Pancreas (tissue), 10 donors: Measurements from ENCODE around the gene SERPING1. TPM values are rescaled to one million over a fixed set of nuclear protein-coding genes. Genes with fewer than 3 reads are reported as not detected.

ENCODE experiments used
- ATAC-seq, 4 donors: fragments of 200-7000 bp; cut with Tn5 transposase; one replicate each; pipeline versions ENCODE4 v1.8.0 to v1.9.1; 2020; ENCODE audit warnings: mild to moderate bottlenecking in 4 of 4, moderate library complexity in 4 of 4
- DNase-seq, 6 donors: peaks; one replicate each; pipeline ENCODE4 v3.0.0-alpha.2; 2020
- FAIRE-seq: peaks from 2 replicates; lab custom pipeline; 2012; peaks lifted over from hg19 to GRCh38; lab: Jason Lieb, UNC
- H3K27ac ChIP-seq, 4 donors: fragments of 200-600 bp; sonication (generic); 1 replicate in 3 of 4; 2 replicates in 1 of 4; pipeline versions ENCODE4 v1.5.0 to v1.8.0; 2020
- H3K27me3 ChIP-seq, 4 donors: fragments of 200-600 bp; one replicate each; pipeline ENCODE4 v1.8.0; 2021
- H3K36me3 ChIP-seq, 3 donors: fragments of 200-600 bp; sonication (generic) in 1 of 3; one replicate each; pipeline versions ENCODE4 v1.5.0 to v1.8.0; 2020 to 2021
- H3K4me1 ChIP-seq, 3 donors: fragments of 200-600 bp; one replicate each; pipeline ENCODE4 v1.8.0; 2021
- H3K4me3 ChIP-seq, 4 donors: fragments of 200-600 bp; sonication (generic) in 2 of 4; one replicate each; pipeline versions ENCODE4 v1.5.0 to v1.8.0; 2020 to 2021
- H3K9me3 ChIP-seq, 4 donors: fragments of 200-600 bp; one replicate each; pipeline ENCODE4 v1.8.0; 2021
- WGBS, 2 donors: extraction: QIAGEN DNeasy Blood & Tissue Kit; methylation state at CpG; one replicate each; pipeline ENCODE4 v1.1.7; 2013; 5-methylcytosine and 5-hydroxymethylcytosine counted together
- intact Hi-C, 3 donors: fragments of 100-400 bp; cut with DNase I; formaldehyde crosslinking; loops; one replicate each; pipeline versions ENCODE4 v1.11.1 to v1.14.2; 2022
- polyA plus RNA-seq, 2 donors: library from polyadenylated mRNA; stranded (reverse); fragments of 200-250 nt; gene quantifications; one replicate each; pipeline ENCODE4 v1.2.3, GENCODE V29; 2013
- total RNA-seq, 6 donors: library from RNA; stranded (reverse); fragmentation: NEBNext Ultra II Directional in 4 of 6; extraction: Animal tissue kit (Norgen Biotek cat#: 25700) in 4 of 6; gene quantifications; one replicate each; pipeline versions ENCODE4 v1.2.1 to v1.2.4, GENCODE V29; 2021 to 2023
- TF ChIP-seq, protein P1 (sequence below), 4 donors: fragments of 200-600 bp; sonication (generic) in 3 of 4; IDR thresholded peaks; one replicate each; pipeline versions ENCODE4 v1.5.0 to v1.8.0; 2021; ENCODE audit warnings: antibody characterized with exemption in 4 of 4
- donor health status: healthy with polysubstance abuse.
- donor health status: DM: no; HTN: no; CAD: no; lungs with moderate emphysema.
- donor health status: DM: no; HTN: no; CAD: no.
- donor health status: control.
- donor health status: control.
- donor health status: Bipolar disorder and iron deficiency.
- donor health status: DM: yes; HTN: yes; CAD: no.
- donor health status: DM: no; HTN: no; CAD: no.
- donor health status: DM: no; HTN: no; CAD: no.
- donor health status: DM: yes; HTN: yes; CAD: no.

Gene SERPING1
- total and polyA plus RNA-seq, 8 donors: 135 to 399 (median 206) TPM

DNA sequence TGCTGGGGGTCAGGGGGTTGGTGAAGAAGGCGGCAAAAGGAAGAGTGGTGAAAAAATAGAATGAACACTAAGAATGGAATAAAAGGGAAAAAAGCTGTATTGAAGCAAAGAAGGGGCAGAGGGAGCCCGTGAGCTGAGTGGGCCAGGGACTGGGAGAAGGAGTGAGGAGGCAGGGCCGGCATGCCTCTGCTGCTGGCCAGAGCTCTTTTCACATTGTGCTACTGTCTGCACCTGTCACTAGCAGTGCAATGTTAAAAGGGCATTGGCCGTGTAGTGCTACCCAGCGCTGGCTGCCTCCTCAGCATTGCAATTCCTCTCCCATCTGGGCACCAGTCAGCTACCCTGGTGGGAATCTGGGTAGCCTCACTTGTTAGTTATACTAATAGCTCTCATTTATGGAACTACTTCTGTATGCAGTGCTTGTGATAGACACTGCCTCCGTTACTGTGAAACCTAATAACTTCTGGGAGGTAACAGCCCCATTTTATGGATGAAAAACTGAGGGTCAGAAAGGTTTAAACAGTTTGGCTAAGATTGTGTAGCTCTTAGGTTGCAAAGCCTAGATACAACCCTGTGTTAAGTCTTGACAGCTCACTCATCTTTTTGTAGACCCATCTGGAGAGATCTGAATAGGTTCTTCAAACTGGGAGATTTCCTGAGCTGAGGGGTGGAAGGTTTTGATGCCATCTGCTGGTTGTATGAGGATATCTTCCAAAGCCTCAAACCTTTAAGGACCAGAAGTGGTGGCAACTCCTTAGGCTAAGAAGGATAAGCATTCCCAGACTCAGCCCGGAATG is 43.7 kb downstream of the SERPING1 start:
- ATAC-seq (peak in 2 of 4 donors; percentile 39 to 47), DNase-seq (no peak), FAIRE-seq (no peak)
- intact Hi-C loops: loop anchor here (10.0 kb wide), 3 partner anchors 66 to 296 kb away; partner anchors contain the start of gene UBE2L6 (in 1 of the 3)
- 55 to 62% methylated on average over 7 of the region's 7 CpGs for WGBS, 2 donors
- Histone ChIP-seq H3K36me3 (no peaks in the 10 kb centered on the region), H3K27me3 (no peaks in the 10 kb centered on the region), H3K4me1 (peaks cover 0 to 4% (median 4%) of the 10 kb centered on the region in 3 donors), H3K27ac (no peak overlapping the region), H3K9me3 (no peaks in the 10 kb centered on the region), H3K4me3 (no peak overlapping the region)
- TF ChIP-seq, protein P1, sequence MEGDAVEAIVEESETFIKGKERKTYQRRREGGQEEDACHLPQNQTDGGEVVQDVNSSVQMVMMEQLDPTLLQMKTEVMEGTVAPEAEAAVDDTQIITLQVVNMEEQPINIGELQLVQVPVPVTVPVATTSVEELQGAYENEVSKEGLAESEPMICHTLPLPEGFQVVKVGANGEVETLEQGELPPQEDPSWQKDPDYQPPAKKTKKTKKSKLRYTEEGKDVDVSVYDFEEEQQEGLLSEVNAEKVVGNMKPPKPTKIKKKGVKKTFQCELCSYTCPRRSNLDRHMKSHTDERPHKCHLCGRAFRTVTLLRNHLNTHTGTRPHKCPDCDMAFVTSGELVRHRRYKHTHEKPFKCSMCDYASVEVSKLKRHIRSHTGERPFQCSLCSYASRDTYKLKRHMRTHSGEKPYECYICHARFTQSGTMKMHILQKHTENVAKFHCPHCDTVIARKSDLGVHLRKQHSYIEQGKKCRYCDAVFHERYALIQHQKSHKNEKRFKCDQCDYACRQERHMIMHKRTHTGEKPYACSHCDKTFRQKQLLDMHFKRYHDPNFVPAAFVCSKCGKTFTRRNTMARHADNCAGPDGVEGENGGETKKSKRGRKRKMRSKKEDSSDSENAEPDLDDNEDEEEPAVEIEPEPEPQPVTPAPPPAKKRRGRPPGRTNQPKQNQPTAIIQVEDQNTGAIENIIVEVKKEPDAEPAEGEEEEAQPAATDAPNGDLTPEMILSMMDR (IDR thresholded peaks at IDR 0.05): no peak

DNA sequence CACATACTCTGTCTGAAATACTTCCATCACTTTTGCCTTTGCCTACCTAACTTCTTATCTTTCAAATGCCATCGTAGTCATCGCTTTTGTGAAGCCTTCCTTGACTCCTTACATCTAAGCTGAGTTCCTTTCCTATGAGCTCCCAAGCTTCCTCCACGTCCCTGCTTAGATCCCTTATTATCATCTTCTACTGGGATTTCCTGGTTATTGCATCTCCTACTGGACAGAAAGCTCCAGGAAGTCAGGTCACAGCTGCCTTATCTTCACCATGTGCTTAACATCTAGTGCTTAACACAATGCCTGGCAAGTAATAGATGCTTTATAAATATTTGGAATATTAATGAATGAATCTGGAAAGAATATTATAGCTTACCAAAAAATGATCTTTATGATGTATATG is 46.3 kb downstream of the SERPING1 start:
- DNase-seq: no peak
- peaks cover 0 to 2% (median 0%) of the 10 kb centered on the region in 4 donors for H3K27me3 ChIP-seq
- no peak for FAIRE-seq
- TF ChIP-seq, protein P1 (IDR thresholded peaks at IDR 0.05): no peak
- ATAC-seq: no peak
- WGBS, 2 donors: 66 to 67% methylated on average over 3 of the region's 3 CpGs
- H3K4me3 ChIP-seq: no peak overlapping the region
- H3K4me1 ChIP-seq: peaks cover 0 to 4% (median 4%) of the 10 kb centered on the region in 3 donors
- intact Hi-C loops: loop anchor here (10.0 kb wide), 3 partner anchors 69 to 299 kb away; partner anchors contain the start of gene UBE2L6 (in 1 of the 3)
- H3K9me3 ChIP-seq: no peaks in the 10 kb centered on the region
- no peaks in the 10 kb centered on the region for H3K36me3 ChIP-seq
- H3K27ac ChIP-seq: no peak overlapping the region

DNA sequence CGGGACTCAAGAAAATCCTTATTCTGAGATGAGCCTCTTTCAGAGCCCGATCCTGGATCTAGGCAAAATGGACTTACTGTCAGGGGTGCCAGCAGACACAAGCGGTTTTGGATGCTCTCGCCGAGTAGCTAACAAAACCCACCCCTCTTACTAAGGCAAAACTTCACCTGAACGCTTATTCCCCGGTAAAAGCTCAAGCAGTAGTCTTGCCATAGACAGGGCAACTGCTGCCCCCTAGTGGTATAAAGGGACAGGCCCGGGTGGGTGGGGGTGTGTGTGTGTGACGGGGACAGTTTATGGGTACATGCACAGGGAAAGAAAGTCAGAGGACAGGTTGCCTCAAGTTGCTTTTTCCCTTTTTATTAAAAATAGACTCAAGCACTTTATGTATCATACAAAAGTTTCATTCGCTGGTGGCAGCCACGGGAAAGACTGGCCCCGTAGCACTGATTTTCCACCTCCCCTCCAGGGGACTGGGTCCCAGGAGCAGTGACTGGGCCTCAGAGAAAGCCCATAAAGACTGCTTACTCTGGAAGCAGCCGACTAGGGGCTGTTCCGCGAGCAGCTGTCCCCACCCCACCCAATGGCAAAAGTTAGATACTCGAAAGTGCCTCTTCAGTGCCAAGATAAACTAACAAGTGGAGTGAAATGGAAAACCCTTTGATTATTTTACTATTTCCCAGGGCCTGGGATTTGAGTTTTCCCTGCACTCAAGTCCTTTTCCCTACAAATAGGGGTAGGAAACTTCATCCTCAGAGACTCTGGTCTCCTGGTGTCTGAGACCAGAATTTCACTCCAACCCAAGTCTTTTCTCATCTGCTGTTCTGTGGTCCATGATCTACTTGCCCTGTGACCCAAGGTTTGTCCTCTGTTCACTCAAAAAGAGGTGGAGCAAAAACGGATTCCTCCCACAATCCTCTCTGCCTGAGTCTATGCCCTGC is 47.5 kb downstream of the SERPING1 start:
- Histone ChIP-seq H3K27ac (no peak overlapping the region), H3K9me3 (no peaks in the 10 kb centered on the region), H3K4me3 (no peak overlapping the region), H3K36me3 (no peaks in the 10 kb centered on the region), H3K27me3 (peaks cover 0 to 2% (median 0%) of the 10 kb centered on the region in 4 donors), H3K4me1 (peaks cover 0 to 4% (median 4%) of the 10 kb centered on the region in 3 donors)
- 9 to 11% methylated on average over 17 of the region's 17 CpGs for WGBS, 2 donors
- DNase-seq: peak; percentile 73 to 90 (median 85)
- no peak for FAIRE-seq
- intact Hi-C loops: loop anchor here (5.0 to 10.0 kb wide), 5 partner anchors 70 to 303 kb away; partner anchors contain the start of gene UBE2L6 (in 2 of the 3)
- ATAC-seq: peak; percentile 81 to 89 (median 85)
- TF ChIP-seq, protein P1 (IDR thresholded peaks at IDR 0.05): peak; percentile 85 to 91 (median 88)

DNA sequence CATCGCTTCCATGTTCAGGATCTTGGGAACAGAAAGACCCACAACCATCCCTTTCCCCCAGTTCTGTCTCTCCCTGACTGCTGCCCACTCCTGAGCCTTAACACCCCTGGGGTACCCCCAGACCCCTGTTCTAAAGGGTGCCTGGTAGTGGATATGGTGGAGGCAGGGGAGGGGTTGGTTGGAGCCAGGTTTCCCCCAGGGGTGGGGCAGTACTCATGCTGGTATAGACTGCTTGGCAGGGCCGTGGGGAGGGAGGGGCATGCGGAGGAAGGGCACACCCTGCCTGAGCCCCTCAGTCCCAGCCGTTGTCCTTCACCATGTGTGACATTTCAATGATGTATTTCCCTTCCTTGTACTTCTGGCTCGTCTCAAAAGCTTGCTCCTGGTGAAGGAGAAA is 48.2 kb downstream of the SERPING1 start:
- no peak overlapping the region for H3K4me3 ChIP-seq
- 35 to 45% methylated on average over 5 of the region's 5 CpGs for WGBS, 2 donors
- H3K4me1 ChIP-seq: peaks cover 0 to 4% (median 4%) of the 10 kb centered on the region in 3 donors
- H3K36me3 ChIP-seq: no peaks in the 10 kb centered on the region
- H3K27me3 ChIP-seq: peaks cover 0 to 2% (median 0%) of the 10 kb centered on the region in 4 donors
- no peak for DNase-seq
- FAIRE-seq: no peak
- intact Hi-C loops: loop anchor here (5.0 to 10.0 kb wide), 5 partner anchors 71 to 303 kb away; partner anchors contain the start of gene UBE2L6 (in 2 of the 3)
- no peak for ATAC-seq
- H3K9me3 ChIP-seq: no peaks in the 10 kb centered on the region
- TF ChIP-seq, protein P1 (IDR thresholded peaks at IDR 0.05): no peak
- H3K27ac ChIP-seq: no peak overlapping the region
